T-helper 1 cell (primary cell): ENCODE measurements around the gene SMAP2.
"Not testable (repeated sequence)": the region's sequence is repeated elsewhere in the genome, so short reads cannot be mapped to it uniquely, and the experiment has no call there.

ENCODE experiments used
- DNase-seq, 5 donors: peaks; one replicate each; pipeline ENCODE4 v3.0.0-alpha.2; 2012 to 2020

Gene SMAP2

GRCh38 chr1:40372658-40373322 is 737 bp upstream of the SMAP2 start:
- no peak for DNase-seq

GRCh38 chr1:40377512-40377911 is 4.0 kb downstream of the SMAP2 start:
- no peak for DNase-seq

- DNase-seq = no peak
These were observed 6.4 kb downstream of the SMAP2 start for GRCh38 chr1:40379785-40380452.

- DNase-seq = no peak
These were observed 7.3 kb downstream of the SMAP2 start for GRCh38 chr1:40380817-40381216.

- DNase-seq = peak in 1 of 5 donors; percentile 78
These were observed 8.0 kb downstream of the SMAP2 start for GRCh38 chr1:40381268-40382107.

- DNase-seq = no peak
These were observed 8.6 kb downstream of the SMAP2 start for GRCh38 chr1:40382108-40382460.

GRCh38 chr1:40382601-40383000 is 9.1 kb downstream of the SMAP2 start:
- DNase-seq = no peak

- DNase-seq = no peak
These were observed 9.6 kb downstream of the SMAP2 start for GRCh38 chr1:40383095-40383487.

GRCh38 chr1:40383488-40384412 is 10.2 kb downstream of the SMAP2 start:
- peak in 1 of 5 donors; percentile 87 for DNase-seq

GRCh38 chr1:40384413-40384762 is 10.9 kb downstream of the SMAP2 start:
- DNase-seq = no peak

- DNase-seq = no peak
These were observed 11.4 kb downstream of the SMAP2 start for GRCh38 chr1:40384887-40385286.

- DNase-seq = peak; percentile 30 to 90 (median 70)
These were observed 12.2 kb downstream of the SMAP2 start for GRCh38 chr1:40385437-40386358.

GRCh38 chr1:40386359-40386723 is 12.8 kb downstream of the SMAP2 start:
- DNase-seq = no peak

GRCh38 chr1:40386796-40387195 is 13.3 kb downstream of the SMAP2 start:
- DNase-seq = no peak

GRCh38 chr1:40387381-40388306 is 14.1 kb downstream of the SMAP2 start:
- not testable (repeated sequence) for DNase-seq

GRCh38 chr1:40388456-40389321 is 15.2 kb downstream of the SMAP2 start:
- not testable (repeated sequence) for DNase-seq

GRCh38 chr1:40389322-40389803 is 15.8 kb downstream of the SMAP2 start:
- no peak for DNase-seq

- no peak for DNase-seq
These were observed 16.5 kb downstream of the SMAP2 start for GRCh38 chr1:40389871-40390560.

- no peak for DNase-seq
These were observed 17.3 kb downstream of the SMAP2 start for GRCh38 chr1:40390857-40391256.
